OCI-LY3 (cell line): ENCODE results near the gene AP2A2.

ENCODE experiments used
- CTCF ChIP-seq: fragments of 200-600, 300-600 bp; sonication (generic); IDR thresholded peaks from 2 replicates; pipeline ENCODE4 v1.5.1; 2014; ENCODE audit warnings: antibody characterized with exemption, low read length, low read depth
- EZH2phosphoT487 ChIP-seq: fragments of 200-600 bp; shearing (Covaris generic); IDR thresholded peaks from 2 replicates; pipeline ENCODE4 v1.6.1; 2018; ENCODE audit warnings: antibody characterized with exemption, mixed run types, low read depth

- TF ChIP-seq CTCF (no peak), EZH2phosphoT487 (no peak)
Measured at GRCh38 chr11:1032310-1032891, 106.7 kb downstream of the AP2A2 start.
